Natural killer cell treated with Interleukin-12 subunit alpha and Interleukin-12 subunit beta and Interleukin-15 and Interleukin-18, amount 100 ng/mL, for 72 hours (primary cell): ENCODE data around the gene MYT1. TPM values are rescaled to one million over a fixed set of nuclear protein-coding genes. Genes with fewer than 3 reads are reported as not detected.

ENCODE experiments used
- ATAC-seq, 2 donors: fragments of 150-1000 bp; cut with Tn5 transposase in 1 of 2; sonication (Bioruptor Pico), chemical (Tn5 transposase) in 1 of 2; 2 replicates each; pipeline ENCODE4 v1.10.0; 2021
- DNase-seq: peaks from one replicate; pipeline ENCODE4 v3.0.0; 2022; ENCODE audit warnings: low spot score
- H3K27ac Mint-ChIP-seq, 2 donors: 1 replicate in 1 of 2; 2 replicates in 1 of 2; pipeline ENCODE4 v1.8.0; 2022; ENCODE audit warnings: mixed read lengths in 2 of 2, mild to moderate bottlenecking in 1 of 2, moderate library complexity in 1 of 2
- H3K27me3 Mint-ChIP-seq, 2 donors: 1 replicate in 1 of 2; 2 replicates in 1 of 2; pipeline ENCODE4 v1.8.0; 2022; ENCODE audit warnings: mixed read lengths in 2 of 2
- H3K36me3 Mint-ChIP-seq: one replicate; pipeline ENCODE4 v1.8.0; 2022; ENCODE audit warnings: mixed read lengths
- H3K4me1 Mint-ChIP-seq, 2 donors: 1 replicate in 1 of 2; 2 replicates in 1 of 2; pipeline ENCODE4 v1.8.0; 2022; ENCODE audit warnings: low read depth in 2 of 2, mixed read lengths in 2 of 2, mild to moderate bottlenecking in 1 of 2
- H3K4me3 Mint-ChIP-seq: one replicate; pipeline ENCODE4 v1.8.0; 2022; ENCODE audit warnings: mixed read lengths
- H3K9me3 Mint-ChIP-seq: 2 replicates; pipeline ENCODE4 v1.8.0; 2022; ENCODE audit warnings: mixed read lengths
- total RNA-seq, 2 donors: library from RNA; stranded (reverse); gene quantifications; one replicate each; pipeline ENCODE4 v1.2.3, GENCODE V29; 2022

Gene MYT1
- total RNA-seq, 2 donors from 2014 or later, result not detected

DNA sequence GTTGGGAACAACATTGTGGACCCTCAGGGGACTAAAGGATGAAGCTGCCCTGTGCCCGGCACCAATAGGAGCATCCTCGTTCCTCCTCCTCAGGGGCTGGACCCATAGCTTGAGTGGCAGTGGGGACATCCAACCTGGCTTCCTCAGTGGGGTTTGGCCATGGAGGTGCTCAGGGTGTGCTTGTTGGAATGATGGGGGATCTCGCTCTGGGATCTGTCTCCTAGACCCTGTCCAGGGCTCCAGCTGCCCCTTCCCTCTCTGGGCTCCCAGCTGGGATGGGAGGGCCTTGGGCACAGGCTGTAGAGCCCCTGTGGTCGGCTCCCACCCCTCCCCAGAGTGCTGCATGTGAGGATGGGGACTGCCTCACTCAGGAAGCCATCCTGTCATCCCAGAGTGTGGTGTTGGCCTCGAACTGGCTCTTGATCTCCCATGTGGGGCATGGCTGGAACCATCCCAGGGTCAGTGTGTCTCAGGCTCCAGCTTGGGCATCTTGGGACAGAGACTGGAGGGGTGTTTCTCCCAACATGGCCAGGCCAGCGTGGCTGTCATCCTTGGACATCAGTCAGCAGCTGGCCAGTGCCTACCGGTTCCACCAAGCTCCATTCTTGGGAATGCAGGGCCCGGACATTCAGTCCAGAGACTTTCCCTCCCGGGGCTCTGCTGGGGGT, 9.5 kb upstream of the MYT1 start:
- Mint-ChIP-seq H3K36me3 (no peaks in the 10 kb centered on the region), H3K27me3 (peaks cover 5 to 7% of the 10 kb centered on the region in 2 donors), H3K27ac (no peak overlapping the region), H3K9me3 (no peaks in the 10 kb centered on the region), H3K4me1 (peaks cover 6 to 7% of the 10 kb centered on the region in 2 donors), H3K4me3 (no peak overlapping the region)
- ATAC-seq (no peak), DNase-seq (peak; percentile 35)

- Mint-ChIP-seq H3K9me3 (no peaks in the 10 kb centered on the region), H3K4me3 (no peak overlapping the region), H3K36me3 (no peaks in the 10 kb centered on the region), H3K27ac (no peak overlapping the region), H3K27me3 (peaks cover 5 to 7% of the 10 kb centered on the region in 2 donors), H3K4me1 (peaks cover 4 to 7% of the 10 kb centered on the region in 2 donors)
- no peak for ATAC-seq
- DNase-seq, result peak; percentile 48
These were observed 8.8 kb upstream of the MYT1 start for GRCh38 chr20:64155258-64156135.

GRCh38 chr20:64156136-64156885, 7.9 kb upstream of the MYT1 start:
- DNase-seq (peak; percentile 44), ATAC-seq (no peak)
- Mint-ChIP-seq H3K4me1 (peaks cover 0 to 7% of the 10 kb centered on the region in 2 donors), H3K9me3 (no peaks in the 10 kb centered on the region), H3K27me3 (peaks cover 7% of the 10 kb centered on the region in 2 donors), H3K36me3 (no peaks in the 10 kb centered on the region), H3K27ac (no peak overlapping the region), H3K4me3 (no peak overlapping the region)

GRCh38 chr20:64156886-64157875, 7.1 kb upstream of the MYT1 start:
- peak; percentile 59 for DNase-seq
- Mint-ChIP-seq H3K4me3 (no peak overlapping the region), H3K9me3 (no peaks in the 10 kb centered on the region), H3K4me1 (peaks cover 0 to 7% of the 10 kb centered on the region in 2 donors), H3K27ac (no peak overlapping the region), H3K36me3 (no peaks in the 10 kb centered on the region), H3K27me3 (peaks cover 12 to 13% of the 10 kb centered on the region in 2 donors)
- no peak for ATAC-seq

- H3K27me3 Mint-ChIP-seq, result peaks cover 13% of the 10 kb centered on the region in 2 donors
- no peak overlapping the region for H3K4me3 Mint-ChIP-seq
- no peaks in the 10 kb centered on the region for H3K9me3 Mint-ChIP-seq
- H3K4me1 Mint-ChIP-seq, result peaks cover 0 to 7% of the 10 kb centered on the region in 2 donors
- DNase-seq (no peak), ATAC-seq (no peak)
- H3K36me3 Mint-ChIP-seq, result no peaks in the 10 kb centered on the region
- H3K27ac Mint-ChIP-seq, result no peak overlapping the region
These were observed 6.4 kb upstream of the MYT1 start for GRCh38 chr20:64157878-64158277.

- Mint-ChIP-seq H3K9me3 (no peaks in the 10 kb centered on the region), H3K4me1 (peaks cover 0 to 4% of the 10 kb centered on the region in 2 donors), H3K36me3 (no peaks in the 10 kb centered on the region), H3K4me3 (no peak overlapping the region), H3K27ac (no peak overlapping the region), H3K27me3 (peaks cover 13 to 19% of the 10 kb centered on the region in 2 donors)
- DNase-seq (no peak), ATAC-seq (no peak)
These were observed 5.6 kb upstream of the MYT1 start for GRCh38 chr20:64158346-64159285.

DNA sequence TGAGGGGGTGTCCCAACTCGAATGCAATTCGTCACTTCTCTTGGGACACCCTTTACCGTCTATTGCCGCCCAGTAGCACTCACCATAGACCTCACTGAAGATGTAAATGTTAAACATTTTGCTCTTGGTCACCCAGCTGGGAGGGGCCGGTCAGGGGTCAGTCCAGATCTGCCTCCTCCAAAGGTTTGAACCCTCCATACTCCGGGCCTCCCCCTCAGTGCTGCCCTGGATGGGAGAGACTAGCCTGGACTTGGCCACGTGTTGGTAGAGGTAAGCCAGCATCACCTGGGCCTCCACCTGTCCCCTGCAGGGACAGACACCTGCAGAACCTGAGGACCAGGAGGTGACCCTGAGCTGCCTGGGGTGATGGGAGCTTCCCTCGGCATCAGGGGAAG, 5.0 kb upstream of the MYT1 start:
- Mint-ChIP-seq H3K9me3 (no peaks in the 10 kb centered on the region), H3K27me3 (peaks cover 13 to 24% of the 10 kb centered on the region in 2 donors), H3K36me3 (no peaks in the 10 kb centered on the region), H3K27ac (no peak overlapping the region), H3K4me3 (no peak overlapping the region), H3K4me1 (peaks cover 0 to 4% of the 10 kb centered on the region in 2 donors)
- no peak for ATAC-seq
- no peak for DNase-seq

DNA sequence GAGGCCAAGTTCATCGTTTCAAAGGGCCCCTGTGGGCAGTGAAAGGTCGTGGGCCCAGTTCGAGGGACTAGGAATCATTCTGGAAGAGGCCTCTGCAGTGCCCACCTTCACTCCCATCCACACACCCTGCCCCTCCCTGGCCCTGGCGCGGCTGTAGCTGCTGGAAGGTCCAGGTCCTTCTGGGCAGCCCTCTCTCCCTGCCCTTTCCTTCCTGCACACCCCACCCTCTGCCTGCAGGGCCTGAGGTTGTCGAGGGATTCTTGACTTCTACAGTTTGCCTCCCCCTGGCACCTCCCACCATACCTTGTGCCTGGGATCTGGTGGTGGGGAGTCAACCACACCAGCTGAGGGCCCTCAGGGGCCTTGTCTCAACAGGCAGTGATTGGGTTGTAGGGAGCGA, 4.5 kb upstream of the MYT1 start:
- Mint-ChIP-seq H3K9me3 (no peaks in the 10 kb centered on the region), H3K27ac (no peak overlapping the region), H3K4me1 (peaks cover 0 to 4% of the 10 kb centered on the region in 2 donors), H3K36me3 (no peaks in the 10 kb centered on the region), H3K27me3 (peaks cover 13 to 24% of the 10 kb centered on the region in 2 donors), H3K4me3 (no peak overlapping the region)
- ATAC-seq, result no peak
- DNase-seq, result no peak

GRCh38 chr20:64160118-64160517, 4.1 kb upstream of the MYT1 start:
- Mint-ChIP-seq H3K9me3 (no peaks in the 10 kb centered on the region), H3K4me3 (no peak overlapping the region), H3K36me3 (no peaks in the 10 kb centered on the region), H3K27me3 (peaks cover 13 to 26% of the 10 kb centered on the region in 2 donors), H3K4me1 (peaks cover 0 to 4% of the 10 kb centered on the region in 2 donors), H3K27ac (no peak overlapping the region)
- no peak for DNase-seq
- no peak for ATAC-seq

DNA sequence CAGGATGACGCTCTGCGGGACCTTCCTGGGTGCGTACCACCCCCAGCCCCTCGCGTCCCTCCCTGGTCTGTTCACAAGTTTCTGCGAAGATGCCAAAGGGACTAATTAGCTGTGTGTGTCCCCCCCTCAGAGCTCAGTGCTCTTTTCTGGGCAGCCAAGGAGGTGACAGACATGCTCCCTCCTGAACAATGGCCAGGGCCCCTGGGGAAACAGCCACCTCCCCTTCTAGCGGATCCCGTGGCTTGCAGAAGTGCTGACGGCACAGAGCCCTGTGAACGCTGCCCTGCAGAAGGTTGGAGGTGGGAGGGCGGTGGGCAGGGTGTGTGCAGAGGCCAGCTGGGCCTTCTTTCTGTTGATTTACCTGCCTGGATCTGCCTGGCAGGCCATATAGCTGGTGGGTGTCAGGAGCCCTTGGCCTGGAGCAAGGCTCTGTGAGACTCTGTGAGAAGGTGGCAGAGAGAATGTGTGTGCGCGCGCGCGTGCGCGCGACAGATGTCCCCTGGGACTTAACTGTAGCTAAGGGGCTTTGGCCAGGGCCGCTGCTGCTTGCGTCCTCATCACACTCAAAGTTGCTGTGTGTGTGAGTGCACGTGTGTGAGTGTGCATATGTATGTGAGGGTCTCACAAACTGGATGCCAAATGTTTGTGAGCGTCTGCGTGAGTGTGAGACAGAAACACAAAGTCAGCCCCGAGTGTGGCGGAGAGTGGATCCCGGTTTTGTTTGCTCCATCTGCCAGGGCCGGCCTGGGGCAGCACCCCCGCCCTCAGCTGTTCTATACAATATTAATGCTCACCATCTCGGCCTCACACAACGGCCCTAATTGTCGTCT, 3.5 kb upstream of the MYT1 start:
- Mint-ChIP-seq H3K9me3 (no peaks in the 10 kb centered on the region), H3K4me3 (no peak overlapping the region), H3K4me1 (peaks cover 0 to 4% of the 10 kb centered on the region in 2 donors), H3K27ac (no peak overlapping the region), H3K27me3 (peaks cover 18 to 28% of the 10 kb centered on the region in 2 donors), H3K36me3 (no peaks in the 10 kb centered on the region)
- ATAC-seq (no peak), DNase-seq (no peak)

GRCh38 chr20:64161356-64162238, 2.7 kb upstream of the MYT1 start:
- Mint-ChIP-seq H3K27me3 (peaks cover 18 to 28% of the 10 kb centered on the region in 2 donors), H3K36me3 (no peaks in the 10 kb centered on the region), H3K27ac (no peak overlapping the region), H3K4me1 (peaks cover 0 to 4% of the 10 kb centered on the region in 2 donors), H3K4me3 (no peak overlapping the region), H3K9me3 (no peaks in the 10 kb centered on the region)
- ATAC-seq (no peak), DNase-seq (no peak)
